T follicular helper cell (primary cell): Measurements from ENCODE around the gene ETNK1.
"Not testable (repeated sequence)": the region's sequence is repeated elsewhere in the genome, so short reads cannot be mapped to it uniquely, and the experiment has no call there.

Experiments used
- DNase-seq: peaks from one replicate; pipeline ENCODE4 v3.0.0-alpha.2; 2020; ENCODE audit warnings: low read depth

Gene ETNK1

GRCh38 chr12:22687361-22688076, 62.5 kb downstream of the ETNK1 start:
- no peak for DNase-seq

DNA sequence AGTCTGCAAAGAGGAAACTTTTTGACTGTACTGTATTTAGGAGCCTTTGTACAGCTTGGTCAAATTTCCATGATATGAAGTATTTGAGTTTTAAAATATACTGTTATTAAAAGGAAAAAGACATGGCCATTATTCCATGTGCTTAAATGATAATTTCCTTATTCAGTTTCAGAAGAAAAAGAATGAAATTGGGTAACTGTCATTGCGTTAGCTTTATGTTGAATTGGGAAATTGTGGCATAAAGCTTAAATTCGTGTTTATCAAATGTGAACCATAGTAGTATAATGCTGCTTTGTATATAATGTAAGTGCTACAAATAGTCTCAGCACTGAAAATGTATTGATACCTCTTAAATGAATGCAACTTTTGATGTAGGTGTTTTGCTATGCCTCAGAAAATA, 64.9 kb downstream of the ETNK1 start:
- no peak for DNase-seq

- DNase-seq = no peak
Measured at GRCh38 chr12:22691319-22691718, 66.3 kb downstream of the ETNK1 start.

DNA sequence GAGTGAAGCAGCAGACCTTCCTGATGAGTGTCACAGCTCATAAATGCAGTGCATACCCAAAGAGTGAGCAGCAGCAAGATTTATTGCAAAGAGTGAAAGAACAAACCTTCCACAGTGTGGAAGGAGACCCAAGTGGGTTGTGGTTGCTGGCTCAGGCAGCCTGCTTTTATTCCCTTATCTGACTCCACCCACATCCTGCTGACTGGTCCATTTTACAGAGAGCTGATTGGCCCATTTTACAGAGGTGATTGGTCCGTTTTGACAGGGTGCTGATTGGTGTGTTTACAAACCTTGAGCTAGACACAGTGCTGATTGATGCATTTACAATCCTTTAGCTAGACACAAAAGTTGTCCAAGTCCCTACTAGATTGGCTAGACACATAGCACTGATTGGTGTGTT, 67.5 kb downstream of the ETNK1 start:
- DNase-seq = not testable (repeated sequence)

GRCh38 chr12:22692964-22693555, 68.1 kb downstream of the ETNK1 start:
- no peak for DNase-seq

GRCh38 chr12:22698576-22698975, 73.6 kb downstream of the ETNK1 start:
- no peak for DNase-seq

DNA sequence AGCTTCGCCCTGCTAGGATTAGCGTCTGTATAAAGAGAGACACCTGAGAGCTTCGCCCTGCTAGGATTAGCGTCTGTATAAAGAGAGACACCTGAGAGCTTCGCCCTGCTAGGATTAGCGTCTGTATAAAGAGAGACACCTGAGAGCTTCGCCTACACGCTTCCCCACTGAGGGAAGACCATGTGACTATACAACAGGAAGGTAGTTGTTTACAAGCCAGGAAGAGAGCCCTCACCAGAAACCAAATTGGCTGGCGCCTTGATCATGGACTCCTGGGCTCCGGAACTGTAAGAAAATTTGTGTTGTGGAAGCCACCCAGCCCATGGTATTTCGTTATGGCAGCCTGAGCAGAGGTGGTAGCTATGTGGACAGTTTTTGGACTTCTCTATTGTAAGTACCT, 74.7 kb downstream of the ETNK1 start:
- DNase-seq = not testable (repeated sequence)

GRCh38 chr12:22700106-22700505, 75.1 kb downstream of the ETNK1 start:
- DNase-seq = no peak

GRCh38 chr12:22701216-22701809, 76.3 kb downstream of the ETNK1 start:
- DNase-seq = not testable (repeated sequence)

DNA sequence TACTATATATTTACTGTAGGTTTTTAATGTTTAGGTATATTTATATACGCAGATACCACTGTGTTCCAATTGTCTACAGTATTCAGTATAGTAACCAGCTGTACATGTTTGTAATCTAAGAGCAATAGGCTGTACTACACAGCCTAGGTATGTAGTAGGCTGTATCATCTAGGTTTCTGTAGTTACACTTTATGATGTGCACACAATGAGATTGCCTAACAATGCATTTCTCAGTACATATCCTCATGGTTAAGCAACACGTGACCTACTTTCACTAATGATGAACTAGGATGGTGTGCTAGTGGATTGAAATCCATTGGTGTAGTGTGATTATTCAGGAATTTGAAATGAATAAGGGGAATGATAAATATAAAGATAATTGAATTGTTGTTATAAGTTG, 77.7 kb downstream of the ETNK1 start:
- no peak for DNase-seq

GRCh38 chr12:22709292-22709691, 84.3 kb downstream of the ETNK1 start:
- DNase-seq = no peak

GRCh38 chr12:22712083-22712482, 87.1 kb downstream of the ETNK1 start:
- DNase-seq = no peak

DNA sequence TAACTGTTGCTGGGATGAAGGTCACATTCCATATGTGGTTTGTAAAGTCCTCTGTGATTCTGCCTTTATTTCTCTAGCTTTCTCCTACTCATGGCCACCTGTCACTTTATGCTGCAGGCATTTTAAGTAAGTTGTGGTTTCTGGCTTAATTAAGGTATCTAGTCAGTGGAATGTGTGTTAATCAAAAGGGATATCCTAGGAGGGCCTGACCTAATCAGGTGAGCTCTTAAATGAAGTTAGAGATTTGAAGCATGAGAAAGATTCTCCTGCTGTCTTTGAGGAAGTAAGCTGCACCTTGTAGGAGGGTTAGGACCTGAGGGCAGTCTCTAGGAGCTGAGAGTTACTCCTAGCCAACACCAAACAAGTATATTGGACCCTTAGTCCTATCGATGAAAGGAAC, 90.3 kb downstream of the ETNK1 start:
- no peak for DNase-seq

- no peak for DNase-seq
Measured at GRCh38 chr12:22719745-22720144, 94.8 kb downstream of the ETNK1 start.

DNA sequence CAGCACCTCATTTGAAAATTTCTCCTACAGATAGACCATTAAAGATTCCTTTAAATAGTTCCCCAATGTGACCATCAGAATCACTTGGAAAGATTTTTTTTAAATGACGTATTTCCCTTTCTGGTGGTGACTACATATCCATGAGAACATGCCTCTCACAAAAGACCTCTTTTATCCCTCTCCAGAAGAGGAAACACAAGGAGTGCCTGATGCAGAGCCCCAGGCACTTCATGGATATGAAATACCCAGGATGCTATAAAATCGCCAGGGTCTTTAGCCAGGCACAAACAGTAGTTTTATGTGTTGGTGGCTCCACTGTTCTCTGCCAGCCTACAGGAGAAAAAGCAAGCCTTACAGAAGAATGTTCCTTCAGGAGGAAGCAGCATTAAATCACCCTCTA, 97.1 kb downstream of the ETNK1 start:
- no peak for DNase-seq

DNA sequence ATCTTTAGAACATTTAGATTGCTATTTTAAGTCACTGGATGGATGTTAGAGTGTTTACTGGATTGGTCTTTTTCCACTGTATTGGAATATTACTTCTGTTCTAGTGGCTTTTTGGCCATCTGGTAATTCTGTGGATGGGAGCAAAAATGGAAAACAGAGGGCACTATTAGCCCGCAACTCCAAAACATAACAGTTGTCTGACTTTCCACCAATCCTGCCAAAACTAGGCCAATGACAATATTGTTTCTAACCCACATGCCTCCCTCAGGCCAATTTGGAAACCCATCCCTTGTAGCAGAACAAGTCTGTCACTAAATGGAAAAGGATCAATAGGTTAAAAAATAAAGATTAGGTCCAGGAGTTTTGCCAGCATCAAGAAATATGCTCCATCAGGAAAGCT, 97.8 kb downstream of the ETNK1 start:
- no peak for DNase-seq

- DNase-seq = no peak
Measured at GRCh38 chr12:22728987-22729386, 104.0 kb downstream of the ETNK1 start.

- DNase-seq = no peak
Measured at GRCh38 chr12:22729431-22729956, 104.5 kb downstream of the ETNK1 start.

DNA sequence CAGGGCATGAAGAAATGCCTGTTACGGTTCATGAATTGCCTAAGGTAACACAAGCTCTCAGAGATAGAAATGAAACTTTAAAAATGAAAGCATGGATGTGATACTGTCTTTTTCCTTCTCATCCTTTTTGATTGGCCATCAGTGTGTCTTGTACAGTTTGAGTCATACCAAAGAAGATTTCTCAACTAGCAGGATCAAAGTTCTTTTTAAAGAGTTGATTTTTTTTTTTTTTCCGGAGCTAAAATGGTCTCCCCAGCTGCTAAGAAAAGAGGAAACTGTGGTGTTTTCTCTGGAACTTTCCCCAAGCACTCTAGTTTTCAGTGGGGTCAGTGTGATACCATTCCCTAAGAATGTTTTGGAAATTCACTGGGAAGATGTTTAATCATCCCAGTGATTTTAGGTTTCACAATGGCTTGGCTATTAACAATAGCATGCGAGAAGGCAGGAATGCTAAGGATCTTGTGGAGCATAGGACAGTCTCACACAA, 105.0 kb downstream of the ETNK1 start:
- no peak for DNase-seq

- no peak for DNase-seq
Measured at GRCh38 chr12:22731236-22731635, 106.3 kb downstream of the ETNK1 start.

- DNase-seq = no peak
Measured at GRCh38 chr12:22733756-22734155, 108.8 kb downstream of the ETNK1 start.

DNA sequence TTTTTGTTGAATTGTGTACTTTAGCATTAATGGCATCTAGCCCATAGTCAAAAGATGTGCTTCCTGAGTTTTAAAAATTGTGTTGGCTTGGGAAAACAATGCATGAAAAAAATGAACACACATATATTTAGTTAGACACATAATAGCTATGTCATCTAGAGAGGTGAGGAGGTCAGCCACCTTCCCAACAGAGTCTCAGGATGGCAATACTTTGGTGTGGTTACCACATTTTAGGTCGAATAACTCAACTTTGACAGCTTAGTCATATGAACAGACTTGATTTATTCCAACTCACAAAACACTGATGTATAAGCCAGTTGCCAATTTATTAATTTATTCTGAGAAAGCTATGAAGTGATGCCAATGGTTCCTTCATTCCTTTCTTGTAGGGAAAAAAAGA, 114.0 kb downstream of the ETNK1 start:
- DNase-seq = no peak
